Right lobe of liver (tissue), 4 donors: ENCODE results near the gene ELN.

Experiments
- CTCF ChIP-seq, 4 donors: fragments of 200-600 bp in 3 of 4; fragments of 450-650 bp in 1 of 4; IDR thresholded peaks; one replicate each; pipeline versions ENCODE4 v1.5.1 to v1.8.0; 2016 to 2022; ENCODE audit warnings: antibody characterized with exemption in 4 of 4, mild to moderate bottlenecking in 2 of 4
- POLR2A ChIP-seq: fragments of 450-650 bp; IDR thresholded peaks from one replicate; pipeline ENCODE4 v1.6.1; 2017; ENCODE audit warnings: antibody characterized with exemption, mild to moderate bottlenecking
- donor health status: DM: no; HTN: no; CAD: no.
- donor health status: DM: no; HTN: no; CAD: no.
- donor health status: DM: no; HTN: yes; CAD: no.

- TF ChIP-seq POLR2A (no peak), CTCF (IDR thresholded peaks at IDR 0.05) (no peak)
Observed at GRCh38 chr7:74063646-74064045, 35.7 kb downstream of the ELN start.
